HepG2 (cell line): ENCODE data around the gene HS6ST1. TPM values are rescaled to one million over a fixed set of nuclear protein-coding genes. Genes with fewer than 3 reads are reported as not detected.
A peak's percentile ranks its signal among the peaks of the same experiment; 100 is the strongest.

Source experiments
- ESRRA ChIP-seq: sonication (generic); formaldehyde crosslinking; IDR thresholded peaks from 2 replicates; pipeline ENCODE4 v1.5.1; 2020; ENCODE audit warnings: mild to moderate bottlenecking, low read depth, missing genetic modification reagents
- IRX3 ChIP-seq: sonication (generic); formaldehyde crosslinking; IDR thresholded peaks from 2 replicates; pipeline ENCODE4 v1.8.1; 2023; ENCODE audit warnings: mild to moderate bottlenecking, low read depth, missing genetic modification reagents, borderline replicate concordance
- MIER3 ChIP-seq: IDR thresholded peaks from 2 replicates; pipeline ENCODE4 v1.6.1; 2016; ENCODE audit warnings: missing compliant biosample characterization, borderline replicate concordance
- PAWR ChIP-seq: sonication (generic); formaldehyde crosslinking; IDR thresholded peaks from 2 replicates; pipeline ENCODE4 v1.4.0; 2020; ENCODE audit warnings: missing genetic modification reagents, mild to moderate bottlenecking, borderline replicate concordance
- PLRG1 ChIP-seq: fragments of 450-650 bp; conservative IDR thresholded peaks from 2 replicates; pipeline ENCODE4 v1.6.1; 2016
- POLR2G ChIP-seq: fragments of 200-400 bp; formaldehyde crosslinking; IDR thresholded peaks from 2 replicates; pipeline ENCODE4 v1.6.1; 2018; ENCODE audit warnings: mild to moderate bottlenecking, low read depth, low read length, moderate library complexity
- PRDM15 ChIP-seq: sonication (generic); formaldehyde crosslinking; IDR thresholded peaks from 2 replicates; pipeline ENCODE4 v1.4.0; 2020; ENCODE audit warnings: missing genetic modification reagents
- SETDB1 ChIP-seq: sonication (generic); formaldehyde crosslinking; IDR thresholded peaks from 2 replicates; pipeline ENCODE4 v1.5.1; 2020; ENCODE audit warnings: missing genetic modification reagents, mild to moderate bottlenecking, borderline replicate concordance
- SKI ChIP-seq: fragments of 450-650 bp; IDR thresholded peaks from one replicate; pipeline ENCODE4 v1.6.1; 2018; ENCODE audit warnings: mild to moderate bottlenecking; ENCODE audit not compliant: partially characterized antibody
- SRSF1 ChIP-seq: fragments of 200-400 bp; formaldehyde crosslinking; optimal IDR thresholded peaks from 2 replicates; pipeline ENCODE3; 2017; ENCODE audit warnings: mild to moderate bottlenecking, low read depth, low read length, moderate library complexity
- SSRP1 ChIP-seq: IDR thresholded peaks from 2 replicates; pipeline ENCODE4 v1.6.1; 2016; ENCODE audit warnings: control low read depth
- TSC22D2 ChIP-seq: sonication (generic); formaldehyde crosslinking; IDR thresholded peaks from 2 replicates; pipeline ENCODE4 v1.5.1; 2020; ENCODE audit warnings: missing genetic modification reagents, mild to moderate bottlenecking, borderline replicate concordance
- U2AF2 ChIP-seq: fragments of 200-400 bp; formaldehyde crosslinking; IDR thresholded peaks from 2 replicates; pipeline ENCODE4 v1.6.1; 2017; ENCODE audit warnings: low read depth, mild to moderate bottlenecking, low read length
- YEATS2 ChIP-seq: sonication (generic); formaldehyde crosslinking; IDR thresholded peaks from 2 replicates; pipeline ENCODE4 v1.4.0; 2020; ENCODE audit warnings: missing genetic modification reagents, borderline replicate concordance
- ZFP37 ChIP-seq: sonication (generic); formaldehyde crosslinking; IDR thresholded peaks from 2 replicates; pipeline ENCODE4 v1.4.0; 2020; ENCODE audit warnings: missing genetic modification reagents, borderline replicate concordance
- ZMYM4 ChIP-seq: sonication (generic); formaldehyde crosslinking; IDR thresholded peaks from 2 replicates; pipeline ENCODE4 v1.8.1; 2023; ENCODE audit warnings: mild to moderate bottlenecking, missing genetic modification reagents
- ZNF317 ChIP-seq: sonication (generic); formaldehyde crosslinking; IDR thresholded peaks from 2 replicates; pipeline ENCODE4 v1.5.0; 2020; ENCODE audit warnings: mild to moderate bottlenecking, missing genetic modification reagents
- ZNF597 ChIP-seq: sonication (generic); formaldehyde crosslinking; IDR thresholded peaks from 2 replicates; pipeline ENCODE4 v1.5.0; 2020; ENCODE audit warnings: missing genetic modification reagents
- polyA plus RNA-seq, 8 experiments: library from polyadenylated mRNA; depleted of rRNA in 3 of 8; stranded (reverse) in 7 of 8; unstranded in 1 of 8; fragments of >200 nt; fragmentation: Illumina TruSeq in 4 of 8; extraction: Trizol in 4 of 8; gene quantifications; 2 replicates each; pipeline versions ENCODE4 v1.2.1 to v1.2.3, GENCODE V29; 2011 to 2016; ENCODE audit warnings: low read depth in 4 of 8, missing spikeins in 1 of 8, mixed read lengths in 1 of 8; ENCODE audit not compliant: insufficient read depth in 1 of 8
- total RNA-seq, 5 experiments: library from RNA; depleted of rRNA; stranded (reverse); fragments of >200 nt; fragmentation: Illumina TruSeq; extraction: Trizol; gene quantifications; 2 replicates each; pipeline ENCODE4 v1.2.3, GENCODE V29; 2016; ENCODE audit warnings: low read depth in 1 of 5
- TF ChIP-seq, protein P1 (sequence below): IDR thresholded peaks from 2 replicates; pipeline ENCODE4 v1.6.1; 2016; ENCODE audit warnings: low read depth, borderline replicate concordance
- TF ChIP-seq, protein P2 (sequence below): sonication (generic); formaldehyde crosslinking; IDR thresholded peaks from 2 replicates; pipeline ENCODE4 v1.8.0; 2022; ENCODE audit warnings: mild to moderate bottlenecking, missing genetic modification reagents, moderate library complexity
- TF ChIP-seq, protein P3 (sequence below): sonication (generic); formaldehyde crosslinking; conservative IDR thresholded peaks from 2 replicates; pipeline ENCODE4 v1.5.0; 2020; ENCODE audit warnings: missing genetic modification reagents
- TF ChIP-seq, protein P4 (sequence below): sonication (generic); formaldehyde crosslinking; IDR thresholded peaks from 2 replicates; pipeline ENCODE4 v1.4.0; 2020; ENCODE audit warnings: missing genetic modification reagents

Gene HS6ST1
- total and polyA plus RNA-seq, 2 of the 13 experiments (the other 11 are each of a cell fraction or from before 2014, with no cell fraction given): 34.5 to 84.6 TPM

DNA sequence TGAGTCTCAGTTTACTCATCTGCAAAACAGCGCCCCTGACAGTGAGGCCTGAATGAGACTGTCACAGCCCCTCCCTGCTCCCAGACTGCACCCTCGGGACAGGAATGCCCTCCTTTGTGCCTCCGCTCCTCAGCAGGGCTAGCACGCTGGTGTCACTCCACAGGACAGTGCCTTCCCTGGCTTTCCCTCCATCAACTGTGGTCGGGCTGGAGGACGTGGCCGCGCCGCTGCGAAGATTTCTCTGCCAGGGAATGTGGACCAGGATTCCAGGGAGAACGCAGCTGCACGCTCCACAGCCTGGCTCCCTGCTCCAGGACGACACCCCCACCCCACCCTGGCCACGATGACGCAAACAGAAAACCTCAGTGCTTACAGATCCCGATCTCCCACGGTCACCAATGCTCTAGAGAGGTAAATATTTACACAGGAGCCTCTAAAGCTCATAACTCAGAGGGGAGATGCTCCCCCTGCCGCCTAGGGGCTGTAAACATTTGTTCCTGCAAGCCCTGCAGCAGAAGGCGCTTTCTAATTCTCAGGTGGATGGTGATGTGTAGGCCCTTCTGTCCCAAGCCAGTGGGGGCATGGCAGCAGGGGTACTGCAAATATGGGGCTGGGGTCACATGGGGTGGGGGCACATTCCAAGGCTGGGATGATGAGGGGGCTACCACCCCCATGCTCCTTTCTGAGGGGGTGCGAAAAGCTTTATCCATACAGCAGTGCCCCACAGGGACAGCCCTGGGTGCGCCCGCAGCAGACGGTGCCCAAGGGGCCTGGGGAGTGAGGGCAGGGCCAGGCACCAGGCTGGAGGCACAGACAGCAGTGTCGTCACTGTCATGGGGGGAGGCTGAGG lies 12.4 kb downstream of the HS6ST1 start (continued):
- TF ChIP-seq, protein P1, sequence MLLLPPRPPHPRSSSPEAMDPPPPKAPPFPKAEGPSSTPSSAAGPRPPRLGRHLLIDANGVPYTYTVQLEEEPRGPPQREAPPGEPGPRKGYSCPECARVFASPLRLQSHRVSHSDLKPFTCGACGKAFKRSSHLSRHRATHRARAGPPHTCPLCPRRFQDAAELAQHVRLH: peak; percentile 75; the same call in 1 of the 2 replicates
- TF ChIP-seq, protein P2, sequence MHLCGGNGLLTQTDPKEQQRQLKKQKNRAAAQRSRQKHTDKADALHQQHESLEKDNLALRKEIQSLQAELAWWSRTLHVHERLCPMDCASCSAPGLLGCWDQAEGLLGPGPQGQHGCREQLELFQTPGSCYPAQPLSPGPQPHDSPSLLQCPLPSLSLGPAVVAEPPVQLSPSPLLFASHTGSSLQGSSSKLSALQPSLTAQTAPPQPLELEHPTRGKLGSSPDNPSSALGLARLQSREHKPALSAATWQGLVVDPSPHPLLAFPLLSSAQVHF: no peak
- TF ChIP-seq, protein P3, sequence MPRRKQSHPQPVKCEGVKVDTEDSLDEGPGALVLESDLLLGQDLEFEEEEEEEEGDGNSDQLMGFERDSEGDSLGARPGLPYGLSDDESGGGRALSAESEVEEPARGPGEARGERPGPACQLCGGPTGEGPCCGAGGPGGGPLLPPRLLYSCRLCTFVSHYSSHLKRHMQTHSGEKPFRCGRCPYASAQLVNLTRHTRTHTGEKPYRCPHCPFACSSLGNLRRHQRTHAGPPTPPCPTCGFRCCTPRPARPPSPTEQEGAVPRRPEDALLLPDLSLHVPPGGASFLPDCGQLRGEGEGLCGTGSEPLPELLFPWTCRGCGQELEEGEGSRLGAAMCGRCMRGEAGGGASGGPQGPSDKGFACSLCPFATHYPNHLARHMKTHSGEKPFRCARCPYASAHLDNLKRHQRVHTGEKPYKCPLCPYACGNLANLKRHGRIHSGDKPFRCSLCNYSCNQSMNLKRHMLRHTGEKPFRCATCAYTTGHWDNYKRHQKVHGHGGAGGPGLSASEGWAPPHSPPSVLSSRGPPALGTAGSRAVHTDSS (CRISPR knock-in tag): peak; percentile 89
- TF ChIP-seq PLRG1 (no peak), SETDB1 (CRISPR knock-in tag) (no peak), TSC22D2 (no peak; the same call in 1 of the 2 replicates), ZNF597 (no peak), ZMYM4 (CRISPR knock-in tag) (peak; percentile 78), ZNF317 (CRISPR knock-in tag) (no peak), SSRP1 (CRISPR knock-in tag) (no peak), IRX3 (CRISPR knock-in tag) (no peak), SRSF1 (no peak), PAWR (no peak), ESRRA (CRISPR knock-in tag) (no peak), U2AF2 (no peak), PRDM15 (peak; percentile 63; the same call in 1 of the 2 replicates), MIER3 (CRISPR knock-in tag) (peak; percentile 93), YEATS2 (peak; percentile 55; the same call in 1 of the 2 replicates), SKI (peak; percentile 80), ZFP37 (peak; percentile 67; the same call in 1 of the 2 replicates), POLR2G (peak; percentile 51; the same call in 1 of the 2 replicates)
- TF ChIP-seq, protein P4, sequence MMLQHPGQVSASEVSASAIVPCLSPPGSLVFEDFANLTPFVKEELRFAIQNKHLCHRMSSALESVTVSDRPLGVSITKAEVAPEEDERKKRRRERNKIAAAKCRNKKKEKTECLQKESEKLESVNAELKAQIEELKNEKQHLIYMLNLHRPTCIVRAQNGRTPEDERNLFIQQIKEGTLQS (CRISPR knock-in tag): peak; percentile 91
